D721Med (cell line): ENCODE measurements around the gene AK1.
"Not testable (repeated sequence)": the region's sequence is repeated elsewhere in the genome, so short reads cannot be mapped to it uniquely, and the experiment has no call there.

Source experiments
- DNase-seq: peaks from one replicate; pipeline ENCODE4 v3.0.0; 2011; ENCODE audit warnings: low spot score; ENCODE audit not compliant: insufficient read length
- FAIRE-seq: peaks from 2 replicates; lab custom pipeline; 2011; peaks lifted over from hg19 to GRCh38; lab: Jason Lieb, UNC
- CTCF ChIP-seq: IDR thresholded peaks from 2 replicates; pipeline ENCODE4 v1.5.1; 2012; ENCODE audit warnings: mild to moderate bottlenecking, control low read depth; ENCODE audit not compliant: insufficient read depth; ENCODE audit errors: missing control alignments

AK1 gene

GRCh38 chr9:127874301-127875221, 2.9 kb downstream of the AK1 start:
- no peak for FAIRE-seq
- DNase-seq: no peak
- no peak for TF ChIP-seq CTCF

DNA sequence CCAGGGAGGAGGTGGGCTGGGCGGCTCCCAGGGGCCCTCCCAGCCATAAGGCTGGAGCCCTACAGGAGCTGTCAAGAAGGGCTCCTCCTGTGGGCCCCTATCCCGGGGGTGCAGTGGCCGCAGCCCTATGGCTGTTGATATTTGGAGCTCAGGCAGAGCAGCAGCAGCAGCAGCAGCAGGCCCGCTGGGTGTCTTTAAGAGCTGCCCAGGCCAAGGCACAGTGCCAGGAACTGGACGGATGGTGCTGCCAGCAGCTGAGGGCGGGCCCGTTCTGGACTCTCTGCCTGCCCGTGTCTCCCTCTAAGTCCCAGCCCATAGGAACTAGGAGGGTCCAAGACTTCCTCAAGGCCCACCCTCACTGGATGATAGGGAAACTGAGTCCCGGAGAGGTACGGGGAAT, 3.6 kb downstream of the AK1 start:
- DNase-seq: no peak
- FAIRE-seq: no peak
- no peak for TF ChIP-seq CTCF

DNA sequence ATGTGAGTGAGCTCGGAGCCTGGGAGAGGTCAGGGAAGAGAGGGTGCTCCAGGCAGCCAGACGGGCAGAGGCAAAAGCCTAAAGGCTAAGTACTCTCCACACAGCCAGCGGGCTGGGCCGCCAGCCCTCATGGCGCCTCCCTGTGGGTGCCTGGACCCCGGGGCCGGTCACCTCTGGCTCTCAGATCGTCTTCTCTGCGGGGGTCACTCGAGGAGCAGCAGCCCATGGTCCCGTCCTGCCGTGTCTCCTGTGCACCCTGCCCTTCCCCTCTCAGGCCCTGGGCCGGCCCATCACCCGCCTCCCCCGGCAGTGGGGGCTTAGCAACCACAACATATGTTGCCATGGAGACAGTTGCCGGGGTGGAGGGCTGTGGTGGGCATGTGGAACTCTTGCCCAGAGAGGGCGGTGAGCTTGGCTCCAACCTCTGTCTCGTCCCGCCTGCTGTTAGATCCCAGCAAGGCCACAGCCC, 4.2 kb downstream of the AK1 start:
- TF ChIP-seq CTCF: no peak
- DNase-seq (no peak), FAIRE-seq (no peak)

GRCh38 chr9:127872369-127873222, 4.9 kb downstream of the AK1 start:
- no peak for FAIRE-seq
- DNase-seq: no peak
- TF ChIP-seq CTCF: no peak

DNA sequence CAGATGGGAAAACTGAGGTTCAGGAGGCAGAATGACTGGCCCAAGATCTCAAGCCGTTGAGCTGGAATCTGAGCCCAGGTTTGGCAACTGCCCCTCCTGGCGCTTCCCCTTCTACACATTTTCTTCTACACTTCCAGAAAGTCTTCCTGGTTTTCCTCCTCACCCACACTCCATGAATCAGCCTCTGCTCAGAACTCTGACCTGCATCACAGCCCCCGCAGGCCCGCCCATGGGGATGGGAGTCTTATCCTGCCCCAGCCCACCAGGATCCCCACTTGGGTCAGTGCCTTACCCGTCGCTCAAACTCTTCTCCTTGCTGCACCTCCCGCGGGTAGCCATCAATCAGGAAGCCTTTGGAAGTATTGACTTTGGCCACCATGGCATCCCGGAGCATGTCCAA, 5.9 kb downstream of the AK1 start:
- DNase-seq (no peak), FAIRE-seq (no peak)

GRCh38 chr9:127870887-127871286, 6.6 kb downstream of the AK1 start:
- no peak for TF ChIP-seq CTCF
- no peak for FAIRE-seq
- no peak for DNase-seq

More for the DNA sequence above, 5.9 kb downstream of the AK1 start:
- TF ChIP-seq CTCF: no peak

GRCh38 chr9:127870153-127870491, 7.4 kb downstream of the AK1 start:
- not testable (repeated sequence) for FAIRE-seq, DNase-seq
